Measurements from ENCODE around the gene PDE4D. TPM values are rescaled to one million over a fixed set of nuclear protein-coding genes. Genes with fewer than 3 reads are reported as not detected.

PDE4D gene
- total RNA-seq, 5 donors from 2014 or later (not counting 1 experiment from before 2014, with no cell fraction given) = 45.1 to 136 (median 64.9) TPM

GRCh38 chr5:59528202-59528862 lies 365.2 kb downstream of the PDE4D start:
- H3K27me3 Mint-ChIP-seq = no peaks in the 10 kb centered on the region

DNA sequence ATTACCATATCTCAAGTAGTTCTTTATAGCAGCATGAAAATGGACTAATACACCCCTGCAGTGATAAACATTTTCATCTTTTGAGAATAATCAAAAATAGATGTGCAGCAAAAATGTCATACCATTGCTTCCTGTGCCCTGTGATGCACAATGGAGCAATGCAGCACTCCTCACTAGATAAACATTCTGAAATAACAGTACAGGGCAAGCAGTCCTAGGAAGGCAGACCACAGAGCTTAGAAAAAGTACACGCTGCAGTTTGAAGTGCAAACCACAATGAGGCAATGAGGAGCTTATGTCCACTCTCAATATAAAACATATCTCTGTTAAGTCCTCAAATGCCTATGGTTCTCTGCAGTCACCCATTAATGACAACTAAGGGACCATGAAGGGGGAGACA lies 367.6 kb downstream of the PDE4D start:
- Histone ChIP-seq H3K27me3 (replicated peaks in 1 of 2; ENCODE audit: control insufficient read depth in 2 of 2, extremely low read depth in 1 of 2, insufficient read depth in 2 of 2, low read length in 1 of 2) (no peaks in the 10 kb centered on the region), H3K4me3 (ENCODE audit: control insufficient read depth in 1 of 2, extremely low read depth in 1 of 2, low read length in 1 of 2) (no peak overlapping the region), H3K27ac (ENCODE audit: low read length) (no peak overlapping the region), H3K4me1 (ENCODE audit: control insufficient read depth in 1 of 2, extremely low read depth in 1 of 2, insufficient read depth in 2 of 2, low read length in 2 of 2) (no peaks in the 10 kb centered on the region), H3K9me3 (no peaks in the 10 kb centered on the region), H3K36me3 (ENCODE audit: control insufficient read depth in 2 of 2, extremely low read depth in 1 of 2, insufficient read depth in 1 of 2, low read length in 1 of 2) (no peaks in the 10 kb centered on the region)
- no peaks in the 10 kb centered on the region for H3K36me3 Mint-ChIP-seq
- ChIA-PET CTCF (interaction anchor here in 1 of 2 donors (0.6 kb wide), 1 partner anchor 18 kb away, joined by 3 read pairs; no protein-coding TSS in a partner anchor), POLR2A (no interaction called here)
- H3K27ac Mint-ChIP-seq = no peak overlapping the region
- 75% methylated on average over 1 of the region's 1 CpG for WGBS (ENCODE audit: insufficient coverage)
- no peak overlapping the region for H3K4me3 Mint-ChIP-seq
- no peaks in the 10 kb centered on the region for H3K27me3 Mint-ChIP-seq
- H3K9me3 Mint-ChIP-seq = peaks cover 0 to 7% (median 0%) of the 10 kb centered on the region in 3 donors
- H3K4me1 Mint-ChIP-seq = no peaks in the 10 kb centered on the region
- ATAC-seq (replicated peaks in 1 of 4) (no peak), DNase-seq (no peak)

More at GRCh38 chr5:59528202-59528862, 365.2 kb downstream of the PDE4D start:
- ATAC-seq (replicated peaks in 1 of 4) (no peak), DNase-seq (no peak)
- POLR2A ChIA-PET = no interaction called here
- Mint-ChIP-seq H3K4me3 (no peak overlapping the region), H3K27ac (no peak overlapping the region), H3K4me1 (no peaks in the 10 kb centered on the region), H3K9me3 (peaks cover 0 to 7% (median 0%) of the 10 kb centered on the region in 3 donors), H3K36me3 (no peaks in the 10 kb centered on the region)
- WGBS (ENCODE audit: insufficient coverage) = no CpG with 5 or more reads among the region's 2 CpGs
- H3K27ac ChIP-seq (ENCODE audit: low read length) = no peak overlapping the region
- no peaks in the 10 kb centered on the region for H3K27me3 ChIP-seq (replicated peaks in 1 of 2; ENCODE audit: control insufficient read depth in 2 of 2, extremely low read depth in 1 of 2, insufficient read depth in 2 of 2, low read length in 1 of 2)
- no peaks in the 10 kb centered on the region for H3K4me1 ChIP-seq (ENCODE audit: control insufficient read depth in 1 of 2, extremely low read depth in 1 of 2, insufficient read depth in 2 of 2, low read length in 2 of 2)
- CTCF ChIA-PET = no interaction called here
- H3K9me3 ChIP-seq = no peaks in the 10 kb centered on the region
- no peaks in the 10 kb centered on the region for H3K36me3 ChIP-seq (ENCODE audit: control insufficient read depth in 2 of 2, extremely low read depth in 1 of 2, insufficient read depth in 1 of 2, low read length in 1 of 2)
- no peak overlapping the region for H3K4me3 ChIP-seq (ENCODE audit: control insufficient read depth in 1 of 2, extremely low read depth in 1 of 2, low read length in 1 of 2)

DNA sequence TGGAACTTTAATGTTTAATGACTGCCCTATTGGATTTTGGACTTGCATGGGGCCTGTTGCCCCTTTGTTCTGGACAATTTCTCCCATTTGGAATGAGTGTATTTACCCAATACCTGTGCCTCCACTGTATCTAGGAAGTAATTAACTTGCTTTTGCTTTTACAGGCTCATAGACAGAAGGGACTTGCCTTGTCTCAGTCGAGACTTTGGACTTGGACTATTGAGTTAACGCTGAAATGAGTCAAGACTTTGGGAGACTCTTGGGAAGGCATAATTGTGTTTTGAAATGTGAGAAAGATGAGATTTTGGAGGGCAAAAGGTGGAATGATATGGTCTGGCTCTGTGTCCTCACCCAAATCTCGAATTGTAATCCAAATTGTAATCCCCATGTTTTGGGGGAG lies 368.2 kb downstream of the PDE4D start:
- Histone ChIP-seq H3K4me1 (ENCODE audit: control insufficient read depth in 1 of 2, extremely low read depth in 1 of 2, insufficient read depth in 2 of 2, low read length in 2 of 2) (no peaks in the 10 kb centered on the region), H3K4me3 (ENCODE audit: control insufficient read depth in 1 of 2, extremely low read depth in 1 of 2, low read length in 1 of 2) (no peak overlapping the region), H3K9me3 (no peaks in the 10 kb centered on the region), H3K27ac (ENCODE audit: low read length) (no peak overlapping the region), H3K27me3 (replicated peaks in 1 of 2; ENCODE audit: control insufficient read depth in 2 of 2, extremely low read depth in 1 of 2, insufficient read depth in 2 of 2, low read length in 1 of 2) (no peaks in the 10 kb centered on the region), H3K36me3 (ENCODE audit: control insufficient read depth in 2 of 2, extremely low read depth in 1 of 2, insufficient read depth in 1 of 2, low read length in 1 of 2) (no peaks in the 10 kb centered on the region)
- WGBS (ENCODE audit: insufficient coverage) = 86% methylated on average over 2 of the region's 3 CpGs
- ChIA-PET POLR2A (no interaction called here), CTCF (interaction anchor here in 1 of 2 donors (0.6 kb wide), 1 partner anchor 18 kb away, joined by 3 read pairs; no protein-coding TSS in a partner anchor)
- DNase-seq (no peak), ATAC-seq (replicated peaks in 1 of 4) (no peak)
- H3K27ac Mint-ChIP-seq = no peak overlapping the region
- no peak overlapping the region for H3K4me3 Mint-ChIP-seq
- H3K36me3 Mint-ChIP-seq = no peaks in the 10 kb centered on the region
- H3K27me3 Mint-ChIP-seq = no peaks in the 10 kb centered on the region
- H3K9me3 Mint-ChIP-seq = peaks cover 0 to 7% (median 0%) of the 10 kb centered on the region in 3 donors
- no peaks in the 10 kb centered on the region for H3K4me1 Mint-ChIP-seq

GRCh38 chr5:59522201-59522831 lies 371.2 kb downstream of the PDE4D start:
- Mint-ChIP-seq H3K9me3 (peaks cover 0 to 7% (median 0%) of the 10 kb centered on the region in 3 donors), H3K27ac (no peak overlapping the region)

GRCh38 chr5:59521476-59521875 lies 372.1 kb downstream of the PDE4D start:
- Mint-ChIP-seq H3K36me3 (no peaks in the 10 kb centered on the region), H3K27me3 (no peaks in the 10 kb centered on the region), H3K4me3 (no peak overlapping the region), H3K27ac (no peak overlapping the region), H3K9me3 (peaks cover 0 to 7% (median 0%) of the 10 kb centered on the region in 3 donors), H3K4me1 (no peaks in the 10 kb centered on the region)
- Histone ChIP-seq H3K9me3 (no peaks in the 10 kb centered on the region), H3K4me3 (ENCODE audit: control insufficient read depth in 1 of 2, extremely low read depth in 1 of 2, low read length in 1 of 2) (no peak overlapping the region), H3K36me3 (ENCODE audit: control insufficient read depth in 2 of 2, extremely low read depth in 1 of 2, insufficient read depth in 1 of 2, low read length in 1 of 2) (no peaks in the 10 kb centered on the region), H3K27me3 (replicated peaks in 1 of 2; ENCODE audit: control insufficient read depth in 2 of 2, extremely low read depth in 1 of 2, insufficient read depth in 2 of 2, low read length in 1 of 2) (no peaks in the 10 kb centered on the region), H3K27ac (ENCODE audit: low read length) (no peak overlapping the region), H3K4me1 (ENCODE audit: control insufficient read depth in 1 of 2, extremely low read depth in 1 of 2, insufficient read depth in 2 of 2, low read length in 2 of 2) (no peaks in the 10 kb centered on the region)
- DNase-seq (no peak), ATAC-seq (replicated peaks in 1 of 4) (no peak)
- CTCF ChIA-PET = no interaction called here
- POLR2A ChIA-PET = no interaction called here

More at GRCh38 chr5:59522201-59522831, 371.2 kb downstream of the PDE4D start:
- Histone ChIP-seq H3K9me3 (no peaks in the 10 kb centered on the region), H3K36me3 (ENCODE audit: control insufficient read depth in 2 of 2, extremely low read depth in 1 of 2, insufficient read depth in 1 of 2, low read length in 1 of 2) (no peaks in the 10 kb centered on the region), H3K4me1 (ENCODE audit: control insufficient read depth in 1 of 2, extremely low read depth in 1 of 2, insufficient read depth in 2 of 2, low read length in 2 of 2) (no peaks in the 10 kb centered on the region), H3K27me3 (replicated peaks in 1 of 2; ENCODE audit: control insufficient read depth in 2 of 2, extremely low read depth in 1 of 2, insufficient read depth in 2 of 2, low read length in 1 of 2) (no peaks in the 10 kb centered on the region), H3K27ac (ENCODE audit: low read length) (no peak overlapping the region), H3K4me3 (ENCODE audit: control insufficient read depth in 1 of 2, extremely low read depth in 1 of 2, low read length in 1 of 2) (no peak overlapping the region)
- Mint-ChIP-seq H3K36me3 (no peaks in the 10 kb centered on the region), H3K27me3 (no peaks in the 10 kb centered on the region), H3K4me1 (no peaks in the 10 kb centered on the region), H3K4me3 (no peak overlapping the region)
- ATAC-seq (replicated peaks in 1 of 4) (no peak), DNase-seq (no peak)
- CTCF ChIA-PET = no interaction called here
- POLR2A ChIA-PET = no interaction called here
- WGBS (ENCODE audit: insufficient coverage) = no CpG with 5 or more reads among the region's 3 CpGs

DNA sequence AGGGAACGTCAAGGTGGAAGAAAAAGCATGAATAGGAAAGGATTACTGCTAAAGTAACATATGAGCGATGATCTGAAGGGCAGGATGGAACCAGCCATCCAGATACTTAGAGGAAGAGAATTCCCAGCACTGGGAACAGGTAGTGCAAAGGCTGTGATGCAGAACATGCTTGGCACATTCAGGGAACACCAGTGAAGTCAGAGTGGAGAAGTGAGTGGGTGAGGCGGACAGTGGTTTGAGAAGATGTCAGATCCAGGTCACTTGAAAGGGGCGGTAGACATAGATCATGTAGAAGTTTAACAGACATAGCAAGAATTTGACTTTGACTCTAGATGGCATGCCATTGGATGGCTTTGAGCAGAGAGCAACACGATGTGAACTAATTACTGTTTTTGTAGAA lies 374.2 kb downstream of the PDE4D start:
- Histone ChIP-seq H3K9me3 (no peaks in the 10 kb centered on the region), H3K4me1 (ENCODE audit: control insufficient read depth in 1 of 2, extremely low read depth in 1 of 2, insufficient read depth in 2 of 2, low read length in 2 of 2) (no peaks in the 10 kb centered on the region), H3K36me3 (ENCODE audit: control insufficient read depth in 2 of 2, extremely low read depth in 1 of 2, insufficient read depth in 1 of 2, low read length in 1 of 2) (no peaks in the 10 kb centered on the region), H3K27ac (ENCODE audit: low read length) (no peak overlapping the region), H3K27me3 (replicated peaks in 1 of 2; ENCODE audit: control insufficient read depth in 2 of 2, extremely low read depth in 1 of 2, insufficient read depth in 2 of 2, low read length in 1 of 2) (no peaks in the 10 kb centered on the region), H3K4me3 (ENCODE audit: control insufficient read depth in 1 of 2, extremely low read depth in 1 of 2, low read length in 1 of 2) (no peak overlapping the region)
- WGBS (ENCODE audit: insufficient coverage) = 91% methylated on average over 5 of the region's 5 CpGs
- Mint-ChIP-seq H3K27me3 (no peaks in the 10 kb centered on the region), H3K9me3 (peaks cover 0 to 7% (median 0%) of the 10 kb centered on the region in 3 donors), H3K27ac (no peak overlapping the region), H3K36me3 (no peaks in the 10 kb centered on the region), H3K4me1 (no peaks in the 10 kb centered on the region), H3K4me3 (no peak overlapping the region)
- no peak for DNase-seq
- POLR2A ChIA-PET = no interaction called here
- CTCF ChIA-PET = no interaction called here
- ATAC-seq (replicated peaks in 1 of 4) = no peak
